Ovary (tissue), 9 donors: ENCODE results near the gene AGPS. TPM values are rescaled to one million over a fixed set of nuclear protein-coding genes. Genes with fewer than 3 reads are reported as not detected.
"Not testable (repeated sequence)": the region's sequence is repeated elsewhere in the genome, so short reads cannot be mapped to it uniquely, and the experiment has no call there.

Source experiments
- DNase-seq, 5 donors: peaks; one replicate each; pipeline ENCODE4 v3.0.0-alpha.2; 2019 to 2020
- H3K27ac ChIP-seq, 2 donors: fragments of 200-600 bp; one replicate each; pipeline versions ENCODE4 v1.5.1 to v1.8.0; 2019 to 2022
- H3K27me3 ChIP-seq: fragments of 200-600 bp; one replicate; pipeline ENCODE4 v1.8.0; 2022
- H3K36me3 ChIP-seq: fragments of 200-600 bp; sonication (generic); one replicate; pipeline ENCODE4 v1.5.1; 2019
- H3K4me1 ChIP-seq: one replicate; pipeline ENCODE4 v1.8.1; 2013; ENCODE audit warnings: mild to moderate bottlenecking, moderate library complexity; ENCODE audit not compliant: insufficient read depth
- H3K4me3 ChIP-seq: fragments of 200-600 bp; sonication (generic); one replicate; pipeline ENCODE4 v1.5.1; 2017
- H3K9me3 ChIP-seq, 2 donors: fragments of 200-600 bp in 1 of 2; sonication (generic) in 1 of 2; one replicate each; pipeline versions ENCODE4 v1.5.1 to v1.8.1; 2013 to 2019; ENCODE audit warnings: mild to moderate bottlenecking in 1 of 2, moderate library complexity in 1 of 2
- CTCF ChIP-seq, 3 donors: fragments of 450-650 bp in 2 of 3; fragments of 200-600 bp in 1 of 3; IDR thresholded peaks; one replicate each; pipeline versions ENCODE4 v1.5.1 to v1.8.0; 2016 to 2022; ENCODE audit warnings: antibody characterized with exemption in 3 of 3, mild to moderate bottlenecking in 1 of 3
- EP300 ChIP-seq: sonication (generic); formaldehyde crosslinking; IDR thresholded peaks from one replicate; pipeline ENCODE4 v1.6.1; 2017; ENCODE audit warnings: antibody characterized with exemption
- POLR2A ChIP-seq: fragments of 450-650 bp; IDR thresholded peaks from one replicate; pipeline ENCODE4 v1.6.1; 2017; ENCODE audit warnings: antibody characterized with exemption, mild to moderate bottlenecking, moderate library complexity
- WGBS, 3 donors: extraction: QIAGEN DNeasy Blood & Tissue Kit in 1 of 3; methylation state at CpG; one replicate each; pipeline versions ENCODE4 v1.1.5 to v1.1.7; 2013 to 2017; 5-methylcytosine and 5-hydroxymethylcytosine counted together
- intact Hi-C, 4 donors: fragments of 100-400 bp; cut with DNase I; formaldehyde crosslinking; loops; one replicate each; pipeline versions ENCODE4 v1.11.0 to v1.15.1; 2022 to 2023
- polyA plus RNA-seq, 2 donors: library from polyadenylated mRNA; stranded (reverse); fragments of 200-250 nt in 1 of 2; fragments of 350-450 nt in 1 of 2; fragmentation: Illumina TruSeq in 1 of 2; extraction: RNeasy Lipid Tissue Mini Kit (QIAGEN cat#74804) in 1 of 2; gene quantifications; one replicate each; pipeline ENCODE4 v1.2.3, GENCODE V29; 2013 to 2014
- total RNA-seq, 7 donors: library from RNA; depleted of rRNA in 2 of 7; stranded (reverse); fragments of >200 nt in 2 of 7; fragmentation: NEBNext Ultra II Directional in 3 of 7; extraction: Animal tissue kit (Norgen Biotek cat#: 25700) in 3 of 7; gene quantifications; one replicate each; pipeline versions ENCODE4 v1.1.0 to v1.2.4, GENCODE V29; 2016 to 2023
- donor health status: DM: no; HTN: no; CAD: no; lungs with moderate emphysema.
- donor health status: DM: no; HTN: no; CAD: no.
- donor health status: Bipolar disorder and iron deficiency.
- donor health status: DM: yes; HTN: yes; CAD: no.
- donor health status: DM: no; HTN: no; CAD: no.
- donor health status: DM: yes; HTN: yes; CAD: no.

The AGPS gene
- total and polyA plus RNA-seq, 9 donors = 5.4 to 31.5 (median 21.3) TPM

GRCh38 chr2:177406182-177406581 is 13.6 kb downstream of the AGPS start:
- no peaks in the 10 kb centered on the region for H3K27me3 ChIP-seq
- no peaks in the 10 kb centered on the region for H3K4me1 ChIP-seq
- H3K9me3 ChIP-seq = no peaks in the 10 kb centered on the region
- TF ChIP-seq POLR2A = no peak
- TF ChIP-seq CTCF (IDR thresholded peaks at IDR 0.05) = no peak
- TF ChIP-seq EP300 = no peak
- no peak for DNase-seq
- no peaks in the 10 kb centered on the region for H3K36me3 ChIP-seq
- 94 to 100% (median 95%) methylated on average over 1 of the region's 1 CpG for WGBS, 3 donors
- intact Hi-C loops = no loop called here
- no peak overlapping the region for H3K27ac ChIP-seq
- H3K4me3 ChIP-seq = no peak overlapping the region

GRCh38 chr2:177407031-177407430 is 14.5 kb downstream of the AGPS start:
- H3K9me3 ChIP-seq = no peaks in the 10 kb centered on the region
- no peak for DNase-seq
- TF ChIP-seq CTCF (IDR thresholded peaks at IDR 0.05) (no peak), EP300 (no peak)
- H3K27ac ChIP-seq = no peak overlapping the region
- no peak overlapping the region for H3K4me3 ChIP-seq
- 95 to 98% (median 98%) methylated on average over 2 of the region's 2 CpGs for WGBS, 3 donors
- intact Hi-C loops = no loop called here
- H3K27me3 ChIP-seq = no peaks in the 10 kb centered on the region
- no peaks in the 10 kb centered on the region for H3K4me1 ChIP-seq
- no peaks in the 10 kb centered on the region for H3K36me3 ChIP-seq

- 92 to 98% (median 97%) methylated on average over 8 of the region's 8 CpGs for WGBS, 3 donors
- intact Hi-C loops = loop anchor here in 1 of 4 donors (10.0 kb wide), 1 partner anchor 246 kb away; no protein-coding TSS in a partner anchor
- not testable (repeated sequence) for H3K27me3 ChIP-seq, H3K27ac ChIP-seq, H3K36me3 ChIP-seq, H3K9me3 ChIP-seq, H3K4me1 ChIP-seq, DNase-seq, H3K4me3 ChIP-seq
Observed at GRCh38 chr2:177410629-177411028, 18.1 kb downstream of the AGPS start.

- no peaks in the 10 kb centered on the region for H3K36me3 ChIP-seq
- intact Hi-C loops = loop anchor here in 1 of 4 donors (10.0 kb wide), 1 partner anchor 249 kb away; no protein-coding TSS in a partner anchor
- WGBS, 3 donors = 64 to 65% (median 65%) methylated on average over 3 of the region's 3 CpGs
- H3K4me1 ChIP-seq = no peaks in the 10 kb centered on the region
- no peaks in the 10 kb centered on the region for H3K27me3 ChIP-seq
- DNase-seq = no peak
- no peak overlapping the region for H3K27ac ChIP-seq
- H3K9me3 ChIP-seq = no peaks in the 10 kb centered on the region
- TF ChIP-seq CTCF (IDR thresholded peaks at IDR 0.05) (no peak), EP300 (no peak), POLR2A (no peak)
- H3K4me3 ChIP-seq = no peak overlapping the region
Observed at GRCh38 chr2:177413703-177414102, 21.1 kb downstream of the AGPS start.

- Histone ChIP-seq H3K4me3 (no peak overlapping the region), H3K27ac (no peak overlapping the region), H3K36me3 (no peaks in the 10 kb centered on the region), H3K9me3 (no peaks in the 10 kb centered on the region), H3K27me3 (no peaks in the 10 kb centered on the region), H3K4me1 (no peaks in the 10 kb centered on the region)
- WGBS, 3 donors = 64 to 77% (median 68%) methylated on average over 1 of the region's 1 CpG
- DNase-seq = no peak
- TF ChIP-seq CTCF (IDR thresholded peaks at IDR 0.05) = no peak
- TF ChIP-seq POLR2A = no peak
- TF ChIP-seq EP300 = no peak
- intact Hi-C loops = loop anchor here in 1 of 4 donors (10.0 kb wide), 1 partner anchor 254 kb away; no protein-coding TSS in a partner anchor
Observed at GRCh38 chr2:177419274-177419673, 26.7 kb downstream of the AGPS start.
